Measurements from ENCODE around the gene UTP11.

GRCh38 chr1:38018864-38019343, 6.4 kb downstream of the UTP11 start:
- TF ChIP-seq CTCF (IDR thresholded peaks at IDR 0.05) (peak in 3 of 6 experiments; percentile 20 to 49 (median 23)), POLR2AphosphoS5 (IDR thresholded peaks at IDR 0.05) (no peak), POLR2A (IDR thresholded peaks at IDR 0.05) (no peak)
